NOMO-1 treated with dmso at 0.1 percent for 144 hours (cell line): ENCODE results near the gene RPN1.

Source experiments
- DNase-seq: peaks from one replicate; lab custom pipeline; 2025; ENCODE audit not compliant: unreplicated experiment; lab: John Stamatoyannopoulos, UW

Gene RPN1

DNA sequence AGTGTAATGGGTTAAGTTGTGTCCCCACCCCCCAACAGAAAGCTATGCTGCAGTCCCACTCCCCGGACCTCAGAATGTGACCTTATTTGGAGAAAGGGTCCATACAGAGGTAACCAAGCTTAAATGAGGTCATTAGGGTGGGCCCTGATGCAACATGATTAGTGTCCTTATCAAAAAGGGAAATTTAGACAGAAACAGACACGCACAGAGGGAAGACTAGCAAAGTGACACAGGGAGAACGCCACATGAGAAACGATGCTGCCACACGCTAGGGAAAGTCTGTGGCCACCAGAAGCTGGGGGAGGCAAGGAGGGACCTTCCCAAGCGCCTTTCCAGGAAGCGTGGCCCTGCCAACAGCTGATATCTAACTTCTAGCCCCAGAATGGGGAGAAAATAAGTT, 65.4 kb downstream of the RPN1 start:
- DNase-seq, result no peak

DNA sequence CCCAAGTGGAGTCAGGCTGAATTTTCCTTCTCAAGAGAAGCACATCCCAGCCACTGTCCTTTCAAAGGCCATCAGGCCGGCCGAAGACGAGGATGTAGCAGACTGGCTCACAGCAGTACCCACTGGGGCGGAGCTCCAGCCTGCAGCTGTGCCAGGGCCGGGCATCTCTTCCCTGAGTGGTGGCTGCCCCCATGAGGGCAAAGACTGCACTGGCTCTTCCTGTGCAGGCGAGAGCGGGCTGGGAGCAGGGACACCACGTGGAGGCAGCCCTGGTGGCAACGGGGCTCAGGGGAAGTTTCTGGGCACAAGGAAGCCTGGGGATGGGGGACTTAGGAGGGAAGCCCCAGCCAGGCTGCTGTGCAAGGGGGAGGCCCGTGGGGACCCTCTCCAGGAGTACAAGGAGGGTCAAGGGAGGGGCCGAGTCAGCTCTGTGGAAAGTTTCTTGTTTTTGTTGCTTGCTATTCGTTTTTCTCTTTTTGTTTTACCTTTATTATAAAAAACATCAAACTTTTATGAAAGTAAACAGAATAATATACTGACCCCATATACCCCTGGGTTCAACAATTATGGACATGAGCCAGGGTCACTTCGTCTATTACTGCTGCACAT, 66.1 kb downstream of the RPN1 start:
- DNase-seq, result peak; percentile 83

DNA sequence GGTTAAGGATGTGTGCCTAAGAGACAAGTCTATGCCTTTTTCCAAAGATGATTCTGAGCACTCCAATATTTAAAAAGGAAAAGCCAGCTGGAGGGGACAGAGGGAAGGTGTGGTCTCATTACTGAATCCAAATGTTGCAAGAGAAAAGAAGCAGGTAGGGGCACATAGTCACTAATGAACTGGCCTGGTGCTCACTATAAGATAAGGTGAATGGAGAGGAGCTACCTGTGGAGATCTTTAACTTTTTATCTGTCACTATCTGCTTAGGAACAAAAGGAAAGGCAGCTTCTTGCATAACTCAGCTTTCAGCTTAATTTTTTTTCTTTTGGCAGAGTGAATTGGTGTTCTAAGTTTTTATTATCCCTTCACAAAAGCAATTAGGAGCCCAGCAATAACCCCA, 69.1 kb downstream of the RPN1 start:
- no peak for DNase-seq

- DNase-seq, result no peak
Observed at GRCh38 chr3:128579927-128580326, 70.7 kb downstream of the RPN1 start.

DNA sequence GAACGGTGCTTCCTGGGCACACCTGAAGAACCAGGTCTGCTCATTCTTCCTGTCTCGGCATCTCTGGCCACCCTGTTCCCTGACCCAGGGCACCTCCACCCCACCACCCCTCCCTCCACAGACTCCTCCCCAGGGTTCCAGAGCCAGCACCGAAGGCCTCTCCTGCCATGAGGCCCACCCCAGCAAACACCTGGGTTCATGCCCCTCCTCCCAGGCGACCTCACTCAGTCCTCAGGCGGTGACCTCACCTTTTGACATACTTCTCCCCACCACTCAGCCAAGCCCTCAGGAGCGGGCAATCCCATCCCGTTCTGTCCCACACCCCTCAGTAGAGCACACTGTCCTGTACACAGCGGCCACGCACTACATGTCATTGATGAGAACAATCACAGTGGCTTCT, 72.3 kb downstream of the RPN1 start:
- no peak for DNase-seq

GRCh38 chr3:128577711-128578110, 72.9 kb downstream of the RPN1 start:
- no peak for DNase-seq

DNA sequence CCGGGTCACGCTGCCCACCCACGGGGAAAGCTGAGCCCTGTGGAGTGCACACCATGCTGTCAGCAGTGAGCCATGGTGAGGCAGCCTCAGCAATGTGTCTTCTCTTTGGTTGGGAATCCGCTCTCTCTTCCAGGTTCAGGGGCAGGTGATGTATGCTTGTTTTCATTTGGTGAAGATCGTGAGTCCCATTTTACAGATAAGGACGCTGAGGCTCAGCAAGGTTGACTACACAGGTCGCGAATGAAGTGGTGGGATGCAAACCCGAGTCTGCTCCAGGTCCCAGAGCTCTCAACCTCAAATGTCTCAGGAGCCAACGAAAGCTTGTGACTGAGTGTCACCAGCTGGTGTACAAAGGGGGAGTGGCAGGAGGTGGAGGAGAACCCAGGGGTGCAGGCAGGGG, 74.3 kb downstream of the RPN1 start:
- no peak for DNase-seq

DNA sequence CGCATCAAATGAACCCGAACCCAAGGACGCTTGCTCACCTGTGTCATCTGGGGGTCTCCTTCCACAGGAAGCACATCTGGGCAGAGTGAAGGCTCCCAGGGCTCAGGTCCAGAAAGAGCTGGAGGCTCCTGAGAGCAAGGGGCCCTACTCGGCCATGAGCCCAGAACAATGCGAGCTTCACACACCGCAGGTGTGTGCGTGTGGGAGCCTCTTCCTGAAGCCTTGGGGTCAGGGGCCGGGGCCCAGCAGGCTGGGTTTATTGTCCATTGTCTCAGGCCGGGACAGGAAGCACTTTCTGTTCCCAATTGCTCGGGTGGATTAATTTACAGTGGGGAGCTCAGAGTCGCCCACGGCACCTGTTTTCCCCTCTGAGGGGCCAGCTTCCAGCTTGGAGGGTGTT, 74.8 kb downstream of the RPN1 start:
- no peak for DNase-seq

DNA sequence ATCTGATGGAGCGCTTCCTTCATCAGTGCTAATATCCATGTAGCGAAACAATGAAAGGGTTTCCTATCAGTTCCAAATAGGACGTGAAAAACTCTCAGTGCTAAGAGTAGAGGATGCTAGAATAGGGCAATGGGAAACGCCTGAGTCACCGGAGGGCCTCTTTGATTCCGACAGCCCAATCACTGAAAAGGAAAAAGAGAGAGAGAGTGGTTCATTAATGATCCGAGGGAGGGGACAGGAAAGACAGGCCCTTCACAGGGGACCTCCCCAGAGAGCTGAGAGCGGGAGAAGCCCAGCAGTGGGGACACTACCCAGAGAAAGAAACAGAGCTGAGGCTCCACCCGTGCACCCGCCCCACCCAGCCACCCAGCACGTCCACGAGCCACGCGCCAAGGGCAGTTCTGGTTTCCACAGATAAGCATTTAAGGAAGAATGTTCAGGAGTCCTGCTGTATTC, 76.9 kb downstream of the RPN1 start:
- no peak for DNase-seq

DNA sequence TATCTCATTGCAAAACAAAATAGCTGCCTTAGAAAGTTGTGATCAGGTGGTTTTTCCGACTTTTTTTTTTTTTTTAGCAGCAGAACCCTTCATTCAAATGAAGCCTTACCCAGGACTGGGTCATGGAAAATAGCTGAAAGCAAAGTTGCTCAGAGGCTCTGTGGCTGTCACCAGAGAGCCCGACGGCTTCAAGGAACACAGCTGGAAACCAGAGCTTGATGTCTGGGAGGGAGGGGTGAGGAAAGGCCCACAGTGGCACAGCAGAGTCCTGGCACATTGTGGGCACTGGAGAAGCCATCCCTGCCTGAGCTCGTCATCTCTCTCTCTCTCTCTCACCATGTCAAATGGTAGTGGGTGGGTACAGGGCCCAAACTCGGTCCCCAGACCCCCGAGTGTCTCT, 77.5 kb downstream of the RPN1 start:
- DNase-seq, result no peak

- no peak for DNase-seq
Observed at GRCh38 chr3:128572644-128573105, 77.9 kb downstream of the RPN1 start.

- no peak for DNase-seq
Observed at GRCh38 chr3:128572013-128572412, 78.6 kb downstream of the RPN1 start.
